ENCODE measurements around the gene KIAA0408.
A peak's percentile ranks its signal among the peaks of the same experiment; 100 is the strongest.

The KIAA0408 gene

DNA sequence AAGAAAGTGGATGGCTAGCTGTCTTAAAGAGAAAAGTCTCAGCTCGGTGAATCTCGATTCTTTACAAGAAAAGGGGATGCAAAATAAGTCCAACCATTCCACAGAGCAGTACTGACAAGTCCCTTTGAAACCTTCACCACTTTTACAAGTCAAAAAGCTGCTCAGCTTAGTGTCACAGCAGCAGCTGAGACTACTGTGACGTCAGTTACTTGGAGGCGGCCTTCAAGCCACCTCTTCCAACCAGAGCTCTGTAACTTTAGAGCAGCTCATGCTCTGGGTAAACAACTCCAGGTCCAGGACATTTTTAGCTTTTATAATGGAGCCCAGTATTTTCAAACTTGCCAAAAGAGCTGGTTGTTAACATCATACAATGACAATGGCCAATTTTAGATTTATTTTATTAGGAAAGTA lies at the start of gene KIAA0408:
KIAA0408 (minus strand) TSS at position 159 of the 411 bp plus-strand sequence. CDS start 5,408 bp downstream, outside the sequence.
- no peak for DNase-seq

- no peak for DNase-seq
Observed at GRCh38 chr6:127506894-127507293, 47.7 kb upstream of the KIAA0408 start.

GRCh38 chr6:127503022-127503421 lies 43.8 kb upstream of the KIAA0408 start:
- no peak for DNase-seq

- DNase-seq: no peak
Observed at GRCh38 chr6:127497410-127497809, 38.2 kb upstream of the KIAA0408 start.

GRCh38 chr6:127496471-127496870 lies 37.3 kb upstream of the KIAA0408 start:
- DNase-seq: no peak

GRCh38 chr6:127494240-127494767 lies 35.1 kb upstream of the KIAA0408 start:
- no peak for DNase-seq

DNA sequence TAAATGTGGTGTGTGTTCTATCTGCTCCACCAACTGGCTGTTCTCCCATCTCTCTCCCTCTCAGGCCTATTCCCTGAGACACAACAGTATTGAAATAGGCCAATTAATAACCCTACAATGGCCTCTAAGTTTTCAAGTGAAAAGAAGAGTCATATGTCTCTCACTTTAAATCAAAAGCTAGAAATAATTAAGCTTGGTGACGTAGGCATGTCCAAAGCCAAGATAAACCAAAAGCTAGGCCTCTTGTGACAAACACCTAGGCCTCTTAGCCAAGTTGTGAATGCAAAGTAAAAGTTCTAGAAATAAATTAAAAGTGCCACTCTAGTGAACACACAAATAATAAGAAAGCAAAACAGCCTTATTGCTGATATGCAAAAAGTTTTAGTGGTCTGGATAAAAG lies 30.1 kb upstream of the KIAA0408 start:
- DNase-seq: no peak

GRCh38 chr6:127486934-127487333 lies 27.7 kb upstream of the KIAA0408 start:
- DNase-seq: no peak

- peak; percentile 2 for DNase-seq
Observed at GRCh38 chr6:127484212-127484863, 25.1 kb upstream of the KIAA0408 start.

- DNase-seq: no peak
Observed at GRCh38 chr6:127483399-127484055, 24.3 kb upstream of the KIAA0408 start.

DNA sequence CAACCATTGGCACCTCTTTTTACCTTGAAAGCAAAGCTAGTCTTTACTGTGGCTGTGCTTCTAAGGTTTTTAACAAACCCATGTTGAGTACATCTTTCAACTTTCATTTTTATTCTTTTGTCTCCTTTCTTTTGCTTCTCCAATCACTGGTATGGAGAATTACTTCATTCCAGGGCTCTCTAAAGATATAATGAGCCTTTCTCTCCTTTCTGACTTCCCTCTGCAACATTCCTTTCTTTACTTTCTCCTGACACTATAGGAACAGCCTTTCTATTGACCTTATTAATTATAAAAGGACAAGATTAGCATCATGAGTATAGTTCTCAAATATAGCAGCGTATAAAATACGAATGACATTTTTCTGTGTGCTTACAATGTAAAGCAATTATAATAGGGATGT lies 23.1 kb upstream of the KIAA0408 start:
- no peak for DNase-seq

GRCh38 chr6:127481628-127482027 lies 22.4 kb upstream of the KIAA0408 start:
- DNase-seq: no peak

DNA sequence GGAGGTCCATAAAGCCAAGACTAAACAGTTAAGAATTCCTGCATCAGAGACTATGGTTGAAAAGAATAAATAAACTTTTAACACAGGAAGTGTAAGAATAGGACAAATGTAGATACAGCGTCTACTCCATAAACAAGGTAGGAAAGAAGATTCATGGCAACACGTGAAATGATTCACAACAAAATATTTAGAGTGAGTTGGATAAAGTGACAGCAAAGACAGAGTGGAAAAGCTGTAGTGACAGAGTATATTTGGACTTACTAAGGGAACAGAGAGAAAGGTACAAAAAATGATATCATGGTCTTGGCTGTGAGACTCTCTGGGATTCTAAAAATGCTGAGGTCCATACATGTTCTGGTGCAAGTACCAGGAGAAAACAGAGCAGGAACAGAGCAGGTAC lies 21.9 kb upstream of the KIAA0408 start:
- no peak for DNase-seq

DNA sequence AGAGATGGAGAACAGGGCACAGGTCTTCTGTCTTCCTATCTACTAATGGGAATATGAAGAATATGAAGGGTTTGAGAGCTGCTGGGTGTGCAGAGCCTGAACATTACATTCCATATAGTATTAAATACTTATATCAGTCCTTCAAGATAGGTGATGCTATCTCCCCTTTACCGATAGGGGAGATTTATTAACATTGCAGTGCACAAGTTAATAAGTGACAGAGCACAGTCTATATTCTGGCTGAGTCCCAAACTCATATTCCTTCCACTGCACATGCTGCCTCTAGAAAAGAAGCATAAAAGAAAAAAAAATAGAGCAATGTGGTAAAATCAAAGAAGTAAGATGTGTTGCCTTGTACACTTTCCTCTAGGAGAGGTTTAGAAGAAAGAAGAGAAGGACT lies 18.5 kb upstream of the KIAA0408 start:
- no peak for DNase-seq

- no peak for DNase-seq
Observed at GRCh38 chr6:127475823-127476176, 16.6 kb upstream of the KIAA0408 start.

- no peak for DNase-seq
Observed at GRCh38 chr6:127475135-127475822, 16.1 kb upstream of the KIAA0408 start.

GRCh38 chr6:127471379-127472255 lies 12.4 kb upstream of the KIAA0408 start:
- DNase-seq: no peak

GRCh38 chr6:127468936-127469335 lies 9.7 kb upstream of the KIAA0408 start:
- DNase-seq: no peak

- DNase-seq: no peak
Observed at GRCh38 chr6:127466416-127466815, 7.2 kb upstream of the KIAA0408 start.

DNA sequence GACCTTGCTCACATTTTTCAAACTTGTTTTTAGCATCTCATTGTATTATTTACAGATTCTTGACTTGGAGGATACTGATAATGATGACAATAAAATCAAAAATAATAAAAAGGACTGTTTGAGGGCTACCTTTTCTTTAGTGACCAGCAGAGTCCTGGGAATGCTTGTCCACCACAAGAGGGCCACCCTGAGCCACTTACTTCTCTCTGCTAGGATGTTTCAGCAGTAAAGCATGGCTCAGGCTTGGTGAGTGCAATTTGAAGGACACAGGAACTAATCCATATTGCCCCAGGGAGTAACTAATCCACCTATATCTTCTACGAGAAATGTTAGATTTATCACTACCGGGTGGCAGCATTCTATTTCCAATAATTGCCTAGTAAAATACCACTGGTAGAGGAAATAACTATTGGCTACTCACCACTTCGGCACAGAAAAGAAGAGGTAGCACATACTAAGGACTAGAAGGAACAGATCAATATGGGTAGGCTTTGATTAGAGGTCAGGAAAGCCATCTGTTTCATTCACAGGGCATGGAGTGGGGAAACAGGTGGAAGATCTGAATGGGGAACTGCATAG lies 5.8 kb upstream of the KIAA0408 start:
- peak; percentile 73 for DNase-seq

- DNase-seq: no peak
Observed at GRCh38 chr6:127464161-127464880, 5.1 kb upstream of the KIAA0408 start.

- no peak for DNase-seq
Observed at GRCh38 chr6:127463056-127463455, 3.9 kb upstream of the KIAA0408 start.
